ENCODE data around the gene RAF1.

DNA sequence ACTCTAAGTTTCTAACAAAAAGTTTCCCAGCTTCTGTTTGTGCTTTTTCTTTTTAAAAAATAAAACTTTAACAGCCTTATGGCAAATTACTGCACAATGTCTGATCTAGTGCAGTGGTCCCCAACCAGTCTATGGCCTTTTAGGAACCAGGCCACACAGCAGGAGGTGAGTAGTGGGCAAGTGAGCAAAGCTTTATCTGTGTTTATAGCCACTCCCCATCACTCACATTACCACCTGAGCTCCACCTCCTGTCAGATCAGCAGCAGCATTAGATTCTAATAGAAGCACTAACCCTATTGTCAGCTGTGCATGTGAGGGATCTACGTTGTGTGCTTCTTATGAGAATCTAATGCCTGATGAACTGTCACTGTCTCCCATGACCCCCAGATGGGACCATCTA lies 101.5 kb downstream of the RAF1 start:
- no peak for TF ChIP-seq POLR2A (IDR thresholded peaks at IDR 0.05)
- TF ChIP-seq CTCF (IDR thresholded peaks at IDR 0.05 in 4 of 5, conservative IDR thresholded peaks at IDR 0.05 in 1 of 5), result no peak
